Smooth muscle cell (in vitro differentiated cells): ENCODE results near the gene SPINK13. TPM values are rescaled to one million over a fixed set of nuclear protein-coding genes. Genes with fewer than 3 reads are reported as not detected.
"Not testable (repeated sequence)": the region's sequence is repeated elsewhere in the genome, so short reads cannot be mapped to it uniquely, and the experiment has no call there.

Source experiments
- DNase-seq: peaks from one replicate; lab custom pipeline; 2025; ENCODE audit not compliant: unreplicated experiment; lab: John Stamatoyannopoulos, UW
- H2AFZ ChIP-seq: fragments of 200-600 bp; sonication (generic); 2 replicates; pipeline ENCODE4 v1.6.0; 2016; ENCODE audit warnings: antibody characterized with exemption, low read depth, mild to moderate bottlenecking
- H3F3A ChIP-seq: fragments of 200-600 bp; sonication (generic); 2 replicates; pipeline ENCODE4 v1.6.0; 2017; ENCODE audit warnings: antibody characterized with exemption, low read depth
- H3K27ac ChIP-seq: fragments of 200-600 bp; sonication (generic); 2 replicates; pipeline ENCODE4 v1.5.1; 2016; ENCODE audit warnings: low read depth, mild to moderate bottlenecking
- H3K27me3 ChIP-seq: fragments of 200-600 bp; sonication (generic); 2 replicates; pipeline ENCODE4 v1.6.1; 2016; ENCODE audit warnings: low read depth, mild to moderate bottlenecking
- H3K36me3 ChIP-seq: fragments of 200-600 bp; sonication (generic); 2 replicates; pipeline ENCODE4 v1.5.1; 2016; ENCODE audit warnings: low read depth
- H3K4me1 ChIP-seq: fragments of 200-600 bp; sonication (generic); 2 replicates; pipeline ENCODE4 v1.5.1; 2016; ENCODE audit warnings: low read depth
- H3K4me2 ChIP-seq: fragments of 200-600 bp; sonication (generic); 2 replicates; pipeline ENCODE4 v1.6.0; 2016; ENCODE audit warnings: mild to moderate bottlenecking
- H3K4me3 ChIP-seq: fragments of 200-600 bp; sonication (generic); 2 replicates; pipeline ENCODE4 v1.5.1; 2016; ENCODE audit warnings: mild to moderate bottlenecking
- H3K79me2 ChIP-seq: fragments of 200-600 bp; sonication (generic); 2 replicates; pipeline ENCODE4 v1.6.0; 2016; ENCODE audit warnings: low read depth, mild to moderate bottlenecking
- H3K9ac ChIP-seq: fragments of 200-600 bp; sonication (generic); 2 replicates; pipeline ENCODE4 v1.6.0; 2016; ENCODE audit warnings: low read depth
- H3K9me3 ChIP-seq: fragments of 200-600 bp; sonication (generic); replicated peaks from 2 replicates; pipeline ENCODE4 v1.5.1; 2016; ENCODE audit warnings: low read depth
- H4K20me1 ChIP-seq: fragments of 200-600 bp; sonication (generic); 2 replicates; pipeline ENCODE4 v1.6.0; 2016; ENCODE audit warnings: low read depth
- whole genome bisulfite sequencing: methylation state at CpG from one replicate; pipeline ENCODE4 v1.1.7; 2016; ENCODE audit warnings: low lambda C conversion rate; 5-methylcytosine and 5-hydroxymethylcytosine counted together
- polyA plus RNA-seq: library from polyadenylated mRNA; unstranded; fragments of >200 nt; fragmentation: Nextera tagmentation; extraction: Ambion mirVana; gene quantifications from 2 replicates; pipeline ENCODE4 v1.2.1, GENCODE V29; 2016
- total RNA-seq: library from RNA; depleted of rRNA; stranded (reverse); fragments of >200 nt; gene quantifications from 2 replicates; pipeline ENCODE4 v1.2.3, GENCODE V29; 2014
- TF ChIP-seq, protein P1 (sequence below): fragments of 200-600 bp; sonication (generic); IDR thresholded peaks from 2 replicates; pipeline ENCODE4 v1.5.1; 2017; ENCODE audit warnings: borderline replicate concordance, mild to moderate bottlenecking, antibody characterized with exemption; ENCODE audit not compliant: insufficient read depth, poor library complexity, severe bottlenecking

The SPINK13 gene
- total and polyA plus RNA-seq, 2 experiments from 2014 or later = not detected

DNA sequence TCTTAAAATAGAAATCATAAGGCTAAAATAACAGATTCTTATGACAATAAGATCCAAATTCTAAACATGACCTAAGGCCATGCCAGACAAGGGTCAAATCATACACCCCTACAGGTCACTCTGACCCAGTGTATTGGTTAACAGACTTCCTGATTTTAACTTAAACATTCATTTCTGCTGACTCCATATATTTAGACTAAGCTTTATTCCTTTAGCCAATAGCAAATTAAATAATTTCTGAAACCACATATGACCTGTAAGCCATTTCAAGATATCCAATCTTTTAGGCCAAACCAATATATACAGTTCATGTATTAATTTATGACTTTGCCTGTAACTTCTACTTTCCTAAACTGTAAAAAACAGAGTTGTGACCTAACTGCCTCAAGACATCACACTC is 7.4 kb upstream of the SPINK13 start:
- no peaks in the 10 kb centered on the region for H3K4me1 ChIP-seq

DNA sequence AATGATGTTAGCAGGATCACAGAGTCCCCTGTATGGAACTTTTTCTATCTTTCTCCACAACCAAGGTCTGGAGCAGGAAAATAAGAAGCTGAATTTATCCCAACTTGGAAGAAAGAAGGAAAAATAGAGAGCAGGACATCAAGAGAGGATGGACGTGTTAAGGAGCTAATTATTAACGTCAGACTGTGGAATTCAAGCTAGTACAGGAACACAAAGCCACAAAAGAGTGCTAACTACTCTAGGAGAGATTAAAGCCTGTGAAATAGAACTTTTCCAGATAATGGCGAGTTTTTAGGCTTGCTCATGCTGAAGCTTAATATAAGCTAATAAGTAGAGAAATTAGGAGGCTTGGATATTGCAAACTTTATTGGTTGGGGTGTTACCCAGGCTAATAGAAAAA is 632 bp upstream of the SPINK13 start:
- H3K27ac ChIP-seq = no peak overlapping the region

More for the DNA sequence above, 7.4 kb upstream of the SPINK13 start:
- Histone ChIP-seq H3K36me3 (no peaks in the 10 kb centered on the region), H2AFZ (no peak overlapping the region), H3K79me2 (no peaks in the 10 kb centered on the region), H4K20me1 (no peaks in the 10 kb centered on the region), H3K4me3 (no peak overlapping the region), H3K27ac (no peak overlapping the region), H3K4me2 (no peak overlapping the region), H3F3A (no peaks in the 10 kb centered on the region), H3K27me3 (no peaks in the 10 kb centered on the region), H3K9me3 (no peaks in the 10 kb centered on the region), H3K9ac (no peak overlapping the region)
- DNase-seq = no peak
- TF ChIP-seq, protein P1, sequence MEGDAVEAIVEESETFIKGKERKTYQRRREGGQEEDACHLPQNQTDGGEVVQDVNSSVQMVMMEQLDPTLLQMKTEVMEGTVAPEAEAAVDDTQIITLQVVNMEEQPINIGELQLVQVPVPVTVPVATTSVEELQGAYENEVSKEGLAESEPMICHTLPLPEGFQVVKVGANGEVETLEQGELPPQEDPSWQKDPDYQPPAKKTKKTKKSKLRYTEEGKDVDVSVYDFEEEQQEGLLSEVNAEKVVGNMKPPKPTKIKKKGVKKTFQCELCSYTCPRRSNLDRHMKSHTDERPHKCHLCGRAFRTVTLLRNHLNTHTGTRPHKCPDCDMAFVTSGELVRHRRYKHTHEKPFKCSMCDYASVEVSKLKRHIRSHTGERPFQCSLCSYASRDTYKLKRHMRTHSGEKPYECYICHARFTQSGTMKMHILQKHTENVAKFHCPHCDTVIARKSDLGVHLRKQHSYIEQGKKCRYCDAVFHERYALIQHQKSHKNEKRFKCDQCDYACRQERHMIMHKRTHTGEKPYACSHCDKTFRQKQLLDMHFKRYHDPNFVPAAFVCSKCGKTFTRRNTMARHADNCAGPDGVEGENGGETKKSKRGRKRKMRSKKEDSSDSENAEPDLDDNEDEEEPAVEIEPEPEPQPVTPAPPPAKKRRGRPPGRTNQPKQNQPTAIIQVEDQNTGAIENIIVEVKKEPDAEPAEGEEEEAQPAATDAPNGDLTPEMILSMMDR = no peak

DNA sequence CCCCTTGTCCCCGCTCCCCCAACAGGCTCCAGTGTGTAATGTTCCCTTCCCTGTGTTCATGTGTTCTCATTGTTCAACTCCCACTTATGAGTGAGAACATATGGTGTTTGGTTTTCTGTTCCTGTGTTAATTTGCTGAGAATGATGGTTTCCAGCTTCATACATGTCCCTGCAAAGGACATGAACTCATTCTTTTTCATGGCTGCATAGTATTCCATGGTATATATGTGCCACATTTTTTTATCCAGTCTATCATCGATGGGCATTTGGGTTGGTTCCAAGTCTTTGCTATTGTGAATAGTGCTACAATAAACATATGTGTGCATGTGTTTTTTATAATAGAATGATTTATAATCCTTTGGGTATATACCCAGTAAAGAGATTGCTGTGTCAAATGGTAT is 6.5 kb downstream of the SPINK13 start:
- H4K20me1 ChIP-seq, H3K79me2 ChIP-seq, H3K36me3 ChIP-seq, H3K27me3 ChIP-seq, DNase-seq, H3K9me3 ChIP-seq, H3K4me2 ChIP-seq, H3K4me3 ChIP-seq, H3F3A ChIP-seq, H2AFZ ChIP-seq, H3K27ac ChIP-seq, H3K4me1 ChIP-seq, H3K9ac ChIP-seq: not testable (repeated sequence)
- WGBS = 91% methylated on average over 2 of the region's 2 CpGs

More for the DNA sequence above, 632 bp upstream of the SPINK13 start:
- no peaks in the 10 kb centered on the region for H4K20me1 ChIP-seq
- H2AFZ ChIP-seq = peak overlapping the region; percentile 77
- H3K9me3 ChIP-seq = no peaks in the 10 kb centered on the region
- no peaks in the 10 kb centered on the region for H3F3A ChIP-seq
- H3K9ac ChIP-seq = no peak overlapping the region
- H3K4me1 ChIP-seq = no peaks in the 10 kb centered on the region
- TF ChIP-seq, protein P1 = no peak
- DNase-seq = no peak
- no peaks in the 10 kb centered on the region for H3K36me3 ChIP-seq
- H3K27me3 ChIP-seq = no peaks in the 10 kb centered on the region
- 64% methylated on average over 3 of the region's 3 CpGs for WGBS
- no peak overlapping the region for H3K4me3 ChIP-seq
- H3K4me2 ChIP-seq = no peak overlapping the region
- no peaks in the 10 kb centered on the region for H3K79me2 ChIP-seq

DNA sequence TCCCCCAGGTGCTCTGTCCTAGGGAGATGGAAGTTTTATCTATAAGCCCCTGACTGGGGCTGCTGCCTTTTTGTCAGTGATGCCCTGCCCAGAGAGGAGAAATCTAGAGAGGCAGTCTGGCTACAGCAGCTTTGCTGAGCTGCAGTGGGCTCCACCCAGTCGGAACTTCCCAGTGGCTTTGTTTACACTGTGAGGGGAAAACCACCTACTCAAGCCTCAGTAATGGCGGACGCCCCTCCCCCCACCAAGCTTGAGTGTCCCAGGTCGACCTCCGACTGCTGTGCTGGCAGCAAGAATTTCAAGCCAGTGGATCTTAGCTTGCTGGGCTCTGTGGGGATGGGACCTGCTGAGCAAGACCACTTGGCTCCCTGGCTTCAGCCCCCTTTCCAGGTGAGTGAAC is 12.3 kb downstream of the SPINK13 start:
- not testable (repeated sequence) for H3K27ac ChIP-seq, H3K9ac ChIP-seq, DNase-seq, H3K27me3 ChIP-seq, H3K79me2 ChIP-seq, H3K9me3 ChIP-seq, H2AFZ ChIP-seq, H3K4me1 ChIP-seq, H4K20me1 ChIP-seq, H3F3A ChIP-seq, H3K4me3 ChIP-seq, H3K36me3 ChIP-seq
- peak overlapping the region; percentile 28 for H3K4me2 ChIP-seq
- WGBS = 22% methylated on average over 5 of the region's 5 CpGs

DNA sequence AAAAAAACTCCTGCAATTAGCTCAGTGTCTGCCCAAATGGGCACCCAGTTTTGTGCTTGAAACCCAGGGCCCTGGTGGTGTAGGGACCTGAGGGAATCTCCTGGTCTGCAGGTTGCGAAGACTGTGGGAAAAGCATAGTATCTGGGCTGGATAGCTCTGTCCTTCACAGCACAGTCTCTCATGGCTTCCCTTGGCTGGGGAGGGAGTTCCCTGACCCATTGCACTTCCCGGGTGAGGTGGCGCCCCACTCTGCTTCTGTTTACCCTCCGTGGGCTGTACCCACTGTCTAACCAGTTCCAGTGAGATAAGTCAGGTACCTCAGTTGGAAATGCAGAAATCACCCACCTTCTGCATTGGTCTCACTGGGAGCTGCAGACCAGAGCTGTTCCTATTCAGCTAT is 12.7 kb downstream of the SPINK13 start:
- not testable (repeated sequence) for H4K20me1 ChIP-seq, DNase-seq, H3K4me2 ChIP-seq, H3K27me3 ChIP-seq, H3K79me2 ChIP-seq, H3K4me3 ChIP-seq, H3K9me3 ChIP-seq, H3K4me1 ChIP-seq, H3K9ac ChIP-seq, H3F3A ChIP-seq, H3K36me3 ChIP-seq, H2AFZ ChIP-seq, H3K27ac ChIP-seq
- WGBS = 92% methylated on average over 4 of the region's 4 CpGs
